Measurements from ENCODE around the gene CTF1.

The CTF1 gene

DNA sequence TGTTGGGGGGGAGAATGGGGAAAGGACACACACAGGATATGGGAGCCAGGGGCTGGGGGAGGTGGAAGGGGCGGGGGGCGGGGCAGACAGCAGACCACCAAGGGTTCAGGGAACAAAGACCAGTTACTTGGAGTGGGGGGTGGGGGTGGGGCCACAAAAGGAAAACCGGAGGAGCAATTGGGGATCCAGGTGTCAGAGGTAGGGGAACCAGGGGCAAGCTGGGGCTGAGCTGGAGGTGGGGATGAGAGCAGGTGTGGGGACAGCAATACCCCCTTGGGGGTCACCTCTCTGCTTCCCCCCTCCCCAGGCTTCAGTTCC lies 51.1 kb downstream of the CTF1 start:
- TF ChIP-seq, protein P1, sequence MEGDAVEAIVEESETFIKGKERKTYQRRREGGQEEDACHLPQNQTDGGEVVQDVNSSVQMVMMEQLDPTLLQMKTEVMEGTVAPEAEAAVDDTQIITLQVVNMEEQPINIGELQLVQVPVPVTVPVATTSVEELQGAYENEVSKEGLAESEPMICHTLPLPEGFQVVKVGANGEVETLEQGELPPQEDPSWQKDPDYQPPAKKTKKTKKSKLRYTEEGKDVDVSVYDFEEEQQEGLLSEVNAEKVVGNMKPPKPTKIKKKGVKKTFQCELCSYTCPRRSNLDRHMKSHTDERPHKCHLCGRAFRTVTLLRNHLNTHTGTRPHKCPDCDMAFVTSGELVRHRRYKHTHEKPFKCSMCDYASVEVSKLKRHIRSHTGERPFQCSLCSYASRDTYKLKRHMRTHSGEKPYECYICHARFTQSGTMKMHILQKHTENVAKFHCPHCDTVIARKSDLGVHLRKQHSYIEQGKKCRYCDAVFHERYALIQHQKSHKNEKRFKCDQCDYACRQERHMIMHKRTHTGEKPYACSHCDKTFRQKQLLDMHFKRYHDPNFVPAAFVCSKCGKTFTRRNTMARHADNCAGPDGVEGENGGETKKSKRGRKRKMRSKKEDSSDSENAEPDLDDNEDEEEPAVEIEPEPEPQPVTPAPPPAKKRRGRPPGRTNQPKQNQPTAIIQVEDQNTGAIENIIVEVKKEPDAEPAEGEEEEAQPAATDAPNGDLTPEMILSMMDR (IDR thresholded peaks at IDR 0.05; ENCODE audit: insufficient read depth, low read depth, low read length, missing control alignments), result no peak
- no peak for DNase-seq (ENCODE audit: low read depth)
- H3K4me3 ChIP-seq (ENCODE audit: low read length), result no peak overlapping the region

DNA sequence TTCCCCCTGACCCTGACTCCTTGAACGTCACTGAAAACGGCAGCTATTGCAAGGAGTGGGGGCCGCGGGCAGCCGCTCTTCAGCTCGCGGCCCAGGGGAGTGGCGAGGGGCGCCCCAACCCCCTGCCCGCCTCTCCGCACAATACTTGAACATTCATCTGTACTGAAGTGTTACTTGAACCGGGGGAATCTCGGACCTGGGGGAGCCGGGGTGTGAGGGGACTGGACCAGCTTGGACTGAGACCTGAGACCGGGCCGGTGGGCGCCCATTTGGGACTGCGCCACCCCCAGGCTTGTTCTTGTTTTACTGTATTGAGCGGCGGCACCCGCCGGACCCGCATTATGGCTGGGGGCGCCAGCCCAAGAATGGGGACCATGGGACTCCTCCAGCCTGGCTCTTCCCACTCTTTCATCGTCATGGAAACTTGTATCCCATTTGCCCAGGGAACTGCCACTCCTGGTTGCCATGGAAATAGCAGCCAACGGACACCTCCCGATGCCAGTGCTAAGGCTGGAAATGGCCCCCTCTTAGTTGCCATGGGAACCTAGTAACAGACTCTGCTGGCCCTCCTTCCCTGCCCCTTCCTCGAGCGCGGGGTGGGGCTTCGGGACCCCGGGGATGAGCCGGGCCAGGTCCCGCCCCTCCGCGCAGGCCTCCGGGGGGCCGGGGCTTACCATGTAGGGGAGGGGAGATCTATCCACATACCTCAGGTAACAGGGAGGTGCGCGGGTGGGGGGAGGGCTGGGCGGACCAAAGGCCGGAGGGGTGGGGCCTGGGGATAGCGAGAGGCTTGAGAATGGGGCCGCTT lies 51.6 kb downstream of the CTF1 start:
- TF ChIP-seq, protein P1 (IDR thresholded peaks at IDR 0.05; ENCODE audit: insufficient read depth, low read depth, low read length, missing control alignments), result no peak
- DNase-seq (ENCODE audit: low read depth), result peak; percentile 93
- peak overlapping the region; percentile 85 for H3K4me3 ChIP-seq (ENCODE audit: low read length)

DNA sequence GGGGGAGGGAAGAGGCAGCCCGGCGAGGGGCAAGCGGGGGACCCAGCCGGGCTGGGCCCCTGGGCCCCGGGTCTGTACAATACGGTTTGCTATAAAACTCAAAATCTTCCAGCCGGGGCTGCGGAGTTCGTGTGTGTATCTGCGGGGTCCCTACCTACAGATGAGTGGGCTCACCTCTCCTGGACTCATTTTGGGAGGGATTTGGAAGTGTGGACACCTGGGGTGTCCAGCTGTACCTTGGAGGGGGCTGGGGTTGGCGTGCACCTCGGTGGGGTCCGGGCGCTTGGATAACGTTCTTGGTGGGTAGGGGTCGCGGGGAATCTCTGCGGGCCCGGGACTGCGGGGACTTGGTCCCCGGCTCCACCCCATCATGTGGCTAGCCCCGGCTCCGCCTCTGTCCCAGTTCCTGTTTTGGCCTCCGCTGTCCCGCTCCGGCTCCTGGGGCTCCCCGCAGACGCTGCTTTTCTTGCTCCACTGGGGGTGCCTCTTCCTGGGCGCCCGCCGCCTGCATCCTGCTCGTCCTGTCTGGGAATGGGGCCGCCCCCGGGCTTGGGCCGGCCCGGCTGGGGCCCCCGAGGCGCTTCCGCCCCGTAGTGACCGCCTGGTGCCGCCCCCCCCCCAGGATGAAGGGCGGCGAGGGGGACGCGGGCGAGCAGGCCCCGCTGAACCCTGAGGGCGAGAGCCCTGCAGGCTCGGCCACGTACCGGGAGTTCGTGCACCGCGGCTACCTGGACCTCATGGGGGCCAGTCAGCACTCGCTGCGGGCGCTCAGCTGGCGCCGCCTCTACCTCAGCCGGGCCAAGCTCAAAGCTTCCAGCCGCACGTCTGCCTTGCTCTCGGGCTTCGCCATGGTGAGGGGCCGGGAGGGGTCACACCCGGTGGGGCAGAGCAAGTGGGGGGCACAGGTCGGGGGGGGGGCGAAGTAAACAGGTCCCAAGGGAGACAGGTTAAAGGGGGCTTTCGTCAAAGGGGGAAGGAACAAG lies 52.5 kb downstream of the CTF1 start, which contains the start of gene ORAI3:
ORAI3 (plus strand) TSS at position 402 of the 983 bp plus-strand sequence; CDS start at position 624, 222 bp downstream.
- H3K4me3 ChIP-seq (ENCODE audit: low read length), result peak within 1 kb of the TSS; percentile 85
- peak; percentile 70 for DNase-seq (ENCODE audit: low read depth)
- TF ChIP-seq, protein P1 (IDR thresholded peaks at IDR 0.05; ENCODE audit: insufficient read depth, low read depth, low read length, missing control alignments), result no peak

DNA sequence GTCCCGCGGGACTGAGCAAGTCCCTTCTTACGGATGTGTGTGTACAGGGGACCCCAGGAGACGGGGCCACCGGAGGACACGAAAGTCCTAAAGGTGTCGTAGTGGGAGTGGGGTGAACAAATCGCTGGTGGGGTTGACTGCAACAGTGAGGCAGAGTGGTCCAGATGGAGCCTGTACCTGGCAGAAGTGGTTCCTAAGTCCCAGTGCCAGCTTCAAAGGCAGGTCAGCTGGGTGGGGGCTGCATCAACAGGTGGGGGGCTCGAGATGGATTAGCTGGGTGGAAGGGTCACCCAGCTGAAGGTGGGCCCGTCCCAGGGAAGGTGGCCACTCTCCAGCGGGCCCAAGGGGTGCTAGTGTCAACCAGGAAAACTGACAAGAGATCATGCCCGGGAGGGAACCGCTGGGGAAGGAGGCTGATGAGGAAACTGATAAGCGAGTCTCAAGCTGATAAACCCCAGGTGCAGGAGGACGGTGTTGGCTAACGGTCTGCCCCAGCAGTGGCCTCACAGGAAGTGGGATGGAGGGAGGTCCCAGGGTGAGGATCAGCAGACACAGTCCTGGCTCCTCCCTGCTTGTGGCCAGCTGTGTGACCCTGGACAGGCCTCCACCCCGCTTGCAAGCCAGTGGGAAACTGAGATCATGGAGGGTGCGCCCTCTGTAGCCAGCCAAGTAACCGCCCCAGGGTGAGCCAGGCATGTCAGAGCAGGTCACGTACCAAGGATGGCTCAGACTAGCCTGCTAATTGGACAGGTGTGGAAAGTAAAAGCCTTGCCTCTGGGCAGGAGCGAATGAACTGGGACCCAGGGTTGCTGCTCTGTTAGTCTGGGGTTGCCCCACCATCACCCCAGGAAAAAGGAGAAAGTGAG lies 53.5 kb downstream of the CTF1 start:
- H3K4me3 ChIP-seq (ENCODE audit: low read length), result peak overlapping the region; percentile 85
- DNase-seq (ENCODE audit: low read depth), result peak; percentile 96

DNA sequence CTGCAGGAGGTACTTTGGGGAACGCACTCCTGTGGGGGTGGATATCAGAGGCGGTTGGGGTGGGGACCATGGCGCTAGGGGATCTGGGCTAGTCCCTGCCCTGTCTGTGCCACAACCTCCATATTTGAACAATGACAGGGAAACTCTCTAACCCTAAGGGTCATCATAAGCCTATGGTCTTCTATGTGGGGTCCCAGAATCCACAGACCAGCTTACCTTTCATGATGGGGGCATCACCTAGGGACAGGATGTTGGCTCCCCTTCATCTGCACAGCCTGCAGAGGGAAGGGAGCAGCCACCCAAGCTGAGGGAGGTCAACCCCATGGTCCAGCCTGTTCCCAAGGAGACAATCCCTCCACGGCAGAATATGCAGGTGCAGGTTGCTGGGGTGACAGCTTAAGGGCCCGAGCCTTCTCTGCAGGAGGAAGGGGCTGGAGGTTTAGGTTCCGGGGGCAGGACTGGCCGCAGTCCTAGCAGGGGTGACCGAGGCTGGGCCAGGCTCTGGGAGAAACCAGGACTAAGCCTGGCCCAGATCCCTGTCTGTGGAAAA lies 54.2 kb downstream of the CTF1 start:
- H3K4me3 ChIP-seq (ENCODE audit: low read length), result peak overlapping the region; percentile 85
- no peak for DNase-seq (ENCODE audit: low read depth)
- TF ChIP-seq, protein P1 (IDR thresholded peaks at IDR 0.05; ENCODE audit: insufficient read depth, low read depth, low read length, missing control alignments), result no peak

More for the DNA sequence above, 53.5 kb downstream of the CTF1 start:
- TF ChIP-seq, protein P1 (IDR thresholded peaks at IDR 0.05; ENCODE audit: insufficient read depth, low read depth, low read length, missing control alignments), result peak; percentile 17

DNA sequence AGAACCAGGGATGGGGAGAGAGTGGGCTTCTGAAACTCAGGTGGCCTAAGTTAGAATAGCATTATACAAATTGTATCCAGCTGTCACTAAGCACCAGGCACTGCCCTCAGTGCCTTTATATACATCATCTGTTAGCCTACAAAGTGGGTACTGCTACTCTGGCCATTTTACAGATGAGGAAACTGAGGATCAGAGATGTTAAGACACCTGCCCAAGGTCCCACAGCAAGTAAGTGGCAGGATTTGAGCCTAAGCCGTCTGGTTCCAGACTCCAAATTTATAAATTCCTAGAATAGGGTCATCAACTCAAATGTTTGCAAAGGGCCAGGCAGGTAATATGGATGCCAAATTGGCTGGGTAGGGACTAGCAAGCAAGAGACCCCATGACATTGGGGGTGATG lies 54.8 kb downstream of the CTF1 start:
- TF ChIP-seq, protein P1 (IDR thresholded peaks at IDR 0.05; ENCODE audit: insufficient read depth, low read depth, low read length, missing control alignments), result no peak
- DNase-seq (ENCODE audit: low read depth), result no peak
- H3K4me3 ChIP-seq (ENCODE audit: low read length), result no peak overlapping the region
